IMR-90 (cell line): ENCODE measurements around the gene PHLDA2. TPM values are rescaled to one million over a fixed set of nuclear protein-coding genes. Genes with fewer than 3 reads are reported as not detected.

Experiments used
- ATAC-seq: fragments of 200-7000 bp; cut with Tn5 transposase; 2 replicates; pipeline ENCODE4 v1.9.1; 2020; ENCODE audit warnings: low read depth, mild to moderate bottlenecking, moderate library complexity
- BruUV-seq: library from RNA; stranded (reverse); fragments of 400-500 nt; replicated peaks from 2 replicates; lab custom pipeline; 2021; lab: Mats Ljungman, UMichigan
- CTCF ChIA-PET: fragments of 300-600 bp; formaldehyde crosslinking; extraction: SDS; loops from one replicate; lab custom pipeline; 2021; ENCODE audit warnings: antibody characterized with exemption; lab: Yijun Ruan, JAX
- POLR2A ChIA-PET: fragments of 300-600 bp; sonication (Branson Sonifier 250); formaldehyde crosslinking; loops from one replicate; lab custom pipeline; 2022; ENCODE audit warnings: antibody characterized with exemption; ENCODE audit not compliant: unreplicated experiment; lab: Charles Lee
- DNase-seq: peaks from one replicate; pipeline ENCODE4 v3.0.0; 2013
- H2AFZ ChIP-seq: replicated peaks from 2 replicates; pipeline ENCODE3; 2013; ENCODE audit warnings: low read length, mild to moderate bottlenecking; ENCODE audit not compliant: poor library complexity
- H2AK5ac ChIP-seq: 2 replicates; pipeline ENCODE4 v1.6.1; 2013; ENCODE audit warnings: low read depth, low read length, inconsistent platforms
- H2AK9ac ChIP-seq: replicated peaks from 2 replicates; pipeline ENCODE3; 2013; ENCODE audit warnings: mild to moderate bottlenecking, low read depth, low read length, moderate library complexity; ENCODE audit not compliant: poor library complexity
- H2BK120ac ChIP-seq: 2 replicates; pipeline ENCODE4 v1.6.1; 2013; ENCODE audit warnings: low read depth, low read length, inconsistent platforms
- H2BK15ac ChIP-seq: 3 replicates; pipeline ENCODE4 v1.6.1; 2013; ENCODE audit warnings: low read depth, low read length, inconsistent platforms
- H2BK20ac ChIP-seq: 2 replicates; pipeline ENCODE4 v1.6.1; 2013; ENCODE audit warnings: low read depth, mild to moderate bottlenecking, inconsistent platforms, low read length, moderate library complexity
- H2BK5ac ChIP-seq: 2 replicates; pipeline ENCODE4 v1.6.1; 2013; ENCODE audit warnings: mild to moderate bottlenecking, low read depth, low read length, inconsistent platforms; ENCODE audit not compliant: poor library complexity, severe bottlenecking
- H3K14ac ChIP-seq: replicated peaks from 2 replicates; pipeline ENCODE4 v1.6.1; 2013; ENCODE audit warnings: low read depth, low read length, inconsistent platforms
- H3K18ac ChIP-seq: 2 replicates; pipeline ENCODE4 v1.6.1; 2013; ENCODE audit warnings: low read depth, low read length, control low read depth
- H3K23ac ChIP-seq: 2 replicates; pipeline ENCODE4 v1.6.1; 2013; ENCODE audit warnings: low read depth, low read length, inconsistent platforms
- H3K27ac ChIP-seq: 2 replicates; pipeline ENCODE4 v1.5.1; 2013; ENCODE audit warnings: mild to moderate bottlenecking, control low read depth, low read length; ENCODE audit not compliant: insufficient read depth
- H3K27me3 ChIP-seq: 2 replicates; pipeline ENCODE4 v1.6.1; 2013; ENCODE audit warnings: low read length; ENCODE audit not compliant: control insufficient read depth, insufficient read depth
- H3K36me3 ChIP-seq: 2 replicates; pipeline ENCODE4 v1.6.1; 2013; ENCODE audit warnings: low read length, mixed read lengths; ENCODE audit not compliant: control insufficient read depth, insufficient read depth
- H3K4ac ChIP-seq: 2 replicates; pipeline ENCODE4 v1.6.1; 2013; ENCODE audit warnings: low read depth, low read length, inconsistent platforms
- H3K4me1 ChIP-seq: 2 replicates; pipeline ENCODE4 v1.6.1; 2013; ENCODE audit warnings: low read length, mixed read lengths; ENCODE audit not compliant: control insufficient read depth, insufficient read depth
- H3K4me2 ChIP-seq: 2 replicates; pipeline ENCODE4 v1.6.1; 2013; ENCODE audit warnings: low read depth, mild to moderate bottlenecking, control low read depth, low read length, moderate library complexity
- H3K4me3 ChIP-seq: 2 replicates; pipeline ENCODE4 v1.5.1; 2013; ENCODE audit warnings: low read depth, mild to moderate bottlenecking, control low read depth, low read length, moderate library complexity; ENCODE audit not compliant: insufficient read depth
- H3K56ac ChIP-seq: 2 replicates; pipeline ENCODE4 v1.6.1; 2013; ENCODE audit warnings: low read length, inconsistent platforms; ENCODE audit not compliant: insufficient read depth; ENCODE audit errors: extremely low read depth
- H3K79me1 ChIP-seq, 2 experiments: 2 replicates each; pipeline ENCODE4 v1.6.1; 2013; ENCODE audit warnings: low read length in 2 of 2, inconsistent platforms in 1 of 2, low read depth in 1 of 2
- H3K9ac ChIP-seq: 2 replicates; pipeline ENCODE4 v1.6.1; 2013; ENCODE audit warnings: low read depth, low read length, control low read depth
- H3K9me1 ChIP-seq: 2 replicates; pipeline ENCODE4 v1.6.1; 2013; ENCODE audit warnings: low read length, inconsistent platforms; ENCODE audit not compliant: insufficient read depth
- H3K9me3 ChIP-seq: 2 replicates; pipeline ENCODE4 v1.6.1; 2013; ENCODE audit warnings: low read length; ENCODE audit not compliant: control insufficient read depth, insufficient read depth
- H4K20me1 ChIP-seq: 2 replicates; pipeline ENCODE4 v1.6.1; 2013; ENCODE audit warnings: low read length, inconsistent platforms; ENCODE audit not compliant: insufficient read depth
- H4K5ac ChIP-seq: 2 replicates; pipeline ENCODE4 v1.6.1; 2013; ENCODE audit warnings: mild to moderate bottlenecking, low read depth, low read length, control low read depth
- H4K8ac ChIP-seq, 2 experiments: 2 replicates each; pipeline ENCODE4 v1.6.1; 2013; ENCODE audit warnings: low read depth in 2 of 2, low read length in 2 of 2, control low read depth in 1 of 2, inconsistent platforms in 1 of 2
- H4K91ac ChIP-seq: 2 replicates; pipeline ENCODE4 v1.6.1; 2013; ENCODE audit warnings: low read depth, low read length, inconsistent platforms; ENCODE audit not compliant: insufficient read depth
- BHLHE40 ChIP-seq: fragments of 150-350 bp; IDR thresholded peaks from 2 replicates; pipeline ENCODE4 v1.6.1; 2016; ENCODE audit warnings: mild to moderate bottlenecking, low read depth, low read length
- CEBPB ChIP-seq: IDR thresholded peaks from 2 replicates; pipeline ENCODE4 v1.6.1; 2012; ENCODE audit warnings: low read depth, low read length, improper control_type of control experiment
- CHD1 ChIP-seq: IDR thresholded peaks from 2 replicates; pipeline ENCODE4 v1.6.1; 2012; ENCODE audit warnings: low read depth, low read length, improper control_type of control experiment
- FOS ChIP-seq: fragments of 150-350 bp; IDR thresholded peaks from 2 replicates; pipeline ENCODE4 v1.6.1; 2016; ENCODE audit warnings: low read depth, low read length
- MAFK ChIP-seq: IDR thresholded peaks from 2 replicates; pipeline ENCODE4 v1.6.1; 2012; ENCODE audit warnings: low read depth, low read length, improper control_type of control experiment
- MAZ ChIP-seq: IDR thresholded peaks from 2 replicates; pipeline ENCODE4 v1.6.1; 2012; ENCODE audit warnings: low read depth, mild to moderate bottlenecking, low read length, improper control_type of control experiment, moderate library complexity, borderline replicate concordance
- MXI1 ChIP-seq: IDR thresholded peaks from 2 replicates; pipeline ENCODE4 v1.6.1; 2012; ENCODE audit warnings: low read depth, mild to moderate bottlenecking, low read length, moderate library complexity, borderline replicate concordance
- NFE2L2 ChIP-seq: fragments of 150-350 bp; IDR thresholded peaks from 2 replicates; pipeline ENCODE4 v1.6.1; 2016; ENCODE audit warnings: low read depth, mild to moderate bottlenecking, low read length
- POLR2A ChIP-seq: IDR thresholded peaks from 2 replicates; pipeline ENCODE4 v1.6.1; 2012; ENCODE audit warnings: mild to moderate bottlenecking, low read depth, low read length
- RAD21 ChIP-seq: IDR thresholded peaks from 2 replicates; pipeline ENCODE4 v1.6.1; 2012; ENCODE audit warnings: low read length, improper control_type of control experiment
- RCOR1 ChIP-seq: IDR thresholded peaks from 2 replicates; pipeline ENCODE4 v1.6.1; 2012; ENCODE audit warnings: mild to moderate bottlenecking, low read length, improper control_type of control experiment; ENCODE audit not compliant: insufficient replicate concordance
- RFX5 ChIP-seq: IDR thresholded peaks from 2 replicates; pipeline ENCODE4 v1.8.0; 2012; ENCODE audit warnings: low read depth, mild to moderate bottlenecking, low read length, moderate library complexity
- SMC3 ChIP-seq: fragments of 150-350 bp; IDR thresholded peaks from 2 replicates; pipeline ENCODE4 v1.6.1; 2016; ENCODE audit warnings: low read depth, mild to moderate bottlenecking, antibody characterized with exemption, low read length, moderate library complexity
- WGBS, 2 experiments: methylation state at CpG; one replicate each; pipeline versions ENCODE4 v1.1.5 to v1.1.7; 2013; ENCODE audit warnings: missing lambda C conversion rate in 2 of 2; ENCODE audit not compliant: insufficient read length in 1 of 2; ENCODE audit errors: extremely low coverage in 2 of 2; 5-methylcytosine and 5-hydroxymethylcytosine counted together
- dilution Hi-C: fragments of 300-500 bp; cut with HindIII; formaldehyde crosslinking; loops from one replicate; pipeline ENCODE4 v1.14.3; 2018; ENCODE audit warnings: low sequenced_read_pairs; ENCODE audit not compliant: unreplicated experiment
- in situ Hi-C: fragments of 300-500 bp; cut with MboI; formaldehyde crosslinking; loops from 3 replicates; pipeline ENCODE4 v1.14.3; 2019; ENCODE audit warnings: low sequenced_read_pairs, inconsistent platforms, mixed read lengths
- intact Hi-C: fragments of 100-400 bp; cut with micrococcal nuclease; formaldehyde crosslinking; loops from 2 replicates; pipeline ENCODE4 v1.10.0; 2022
- polyA plus RNA-seq, 3 experiments: library from polyadenylated mRNA; depleted of rRNA; stranded (reverse); fragments of >200 nt; gene quantifications; 2 replicates each; pipeline ENCODE4 v1.2.3, GENCODE V29; 2012; ENCODE audit warnings: low replicate concordance in 1 of 3
- total RNA-seq: library from RNA; depleted of rRNA; stranded (reverse); fragments of >200 nt; gene quantifications from 2 replicates; pipeline ENCODE4 v1.2.3, GENCODE V29; 2012
- TF ChIP-seq, protein P1 (sequence below): fragments of 150-350 bp; IDR thresholded peaks from 2 replicates; pipeline ENCODE4 v1.6.1; 2016; ENCODE audit warnings: low read depth, mild to moderate bottlenecking, low read length, moderate library complexity, borderline replicate concordance
- TF ChIP-seq, protein P2 (sequence below): conservative IDR thresholded peaks from 2 replicates; pipeline ENCODE4 v1.5.1; 2012; ENCODE audit warnings: mild to moderate bottlenecking, low read depth, low read length, improper control_type of control experiment
- TF ChIP-seq, protein P3 (sequence below): fragments of 150-350 bp; IDR thresholded peaks from 2 replicates; pipeline ENCODE4 v1.6.1; 2017; ENCODE audit warnings: mild to moderate bottlenecking, antibody characterized with exemption, low read length, low read depth

Gene PHLDA2
- total and polyA plus RNA-seq, 2 of the 4 experiments (the other 2 are of a cell fraction): 3.8 to 89.0 TPM

DNA sequence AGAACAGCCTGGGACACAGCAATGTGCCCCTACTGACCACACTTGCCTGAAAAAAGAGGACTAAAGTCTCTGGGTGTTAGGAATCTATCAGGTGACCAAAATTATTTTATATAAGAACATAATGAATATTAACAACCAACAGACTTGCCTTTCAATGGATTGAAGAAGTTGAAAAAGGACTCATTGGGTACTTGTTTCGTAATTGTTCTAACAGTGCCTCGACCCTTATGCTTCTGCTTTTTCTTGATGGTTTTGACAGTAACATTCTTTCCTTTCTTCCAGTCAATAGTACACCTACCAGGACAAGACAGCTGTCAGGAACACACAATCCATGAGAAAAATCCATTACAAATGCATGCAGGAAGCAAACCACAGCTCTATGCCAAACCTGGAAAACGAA lies 29.0 kb upstream of the PHLDA2 start:
- peaks cover 18% of the 10 kb centered on the region for H3K9me1 ChIP-seq
- ChIA-PET CTCF (no interaction called here), POLR2A (no interaction called here)
- ATAC-seq (no peak), DNase-seq (no peak)
- H2BK15ac ChIP-seq: no peak overlapping the region
- no peak overlapping the region for H3K4me3 ChIP-seq
- no peak overlapping the region for H4K5ac ChIP-seq
- H4K20me1 ChIP-seq: peaks cover 5% of the 10 kb centered on the region
- H3K36me3 ChIP-seq: peaks cover 61% of the 10 kb centered on the region
- H3K18ac ChIP-seq: no peak overlapping the region
- dilution Hi-C loops: no loop called here
- 83% methylated on average over 1 of the region's 3 CpGs; no CpG with 5 or more reads in 1 of the 2 experiments for WGBS, 2 experiments
- H3K79me1 ChIP-seq: peaks cover 42 to 65% of the 10 kb centered on the region in 2 experiments
- no peaks in the 10 kb centered on the region for H3K27me3 ChIP-seq
- no peak overlapping the region for H3K14ac ChIP-seq
- H2AK9ac ChIP-seq: no peak overlapping the region
- H3K4me2 ChIP-seq: no peak overlapping the region
- no peak overlapping the region for H2AK5ac ChIP-seq
- no peaks in the 10 kb centered on the region for H3K9me3 ChIP-seq
- H2BK20ac ChIP-seq: no peak overlapping the region
- no peak overlapping the region for H2AFZ ChIP-seq
- H3K27ac ChIP-seq: no peak overlapping the region
- H3K23ac ChIP-seq: no peak overlapping the region
- BruUV-seq: no TSS peak
- H2BK5ac ChIP-seq: no peak overlapping the region
- H3K4me1 ChIP-seq: peaks cover 9% of the 10 kb centered on the region; the same call in 1 of the 2 replicates
- H3K56ac ChIP-seq: no peak overlapping the region
- H3K4ac ChIP-seq: no peak overlapping the region
- no peak overlapping the region for H3K9ac ChIP-seq
- H4K91ac ChIP-seq: no peak overlapping the region
- H2BK120ac ChIP-seq: no peak overlapping the region
- H4K8ac ChIP-seq: no peak overlapping the region
- intact Hi-C loops: no loop called here
- TF ChIP-seq, protein P1, sequence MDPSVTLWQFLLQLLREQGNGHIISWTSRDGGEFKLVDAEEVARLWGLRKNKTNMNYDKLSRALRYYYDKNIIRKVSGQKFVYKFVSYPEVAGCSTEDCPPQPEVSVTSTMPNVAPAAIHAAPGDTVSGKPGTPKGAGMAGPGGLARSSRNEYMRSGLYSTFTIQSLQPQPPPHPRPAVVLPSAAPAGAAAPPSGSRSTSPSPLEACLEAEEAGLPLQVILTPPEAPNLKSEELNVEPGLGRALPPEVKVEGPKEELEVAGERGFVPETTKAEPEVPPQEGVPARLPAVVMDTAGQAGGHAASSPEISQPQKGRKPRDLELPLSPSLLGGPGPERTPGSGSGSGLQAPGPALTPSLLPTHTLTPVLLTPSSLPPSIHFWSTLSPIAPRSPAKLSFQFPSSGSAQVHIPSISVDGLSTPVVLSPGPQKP: no peak
- TF ChIP-seq RAD21: no peak
- TF ChIP-seq MAFK: no peak
- no peak for TF ChIP-seq RFX5
- no peak for TF ChIP-seq MXI1
- no peak for TF ChIP-seq POLR2A
- TF ChIP-seq BHLHE40: no peak
- no peak for TF ChIP-seq MAZ
- no peak for TF ChIP-seq RCOR1
- TF ChIP-seq SMC3: no peak
- TF ChIP-seq CEBPB: no peak
- no peak for TF ChIP-seq FOS
- TF ChIP-seq NFE2L2: no peak
- TF ChIP-seq, protein P2, sequence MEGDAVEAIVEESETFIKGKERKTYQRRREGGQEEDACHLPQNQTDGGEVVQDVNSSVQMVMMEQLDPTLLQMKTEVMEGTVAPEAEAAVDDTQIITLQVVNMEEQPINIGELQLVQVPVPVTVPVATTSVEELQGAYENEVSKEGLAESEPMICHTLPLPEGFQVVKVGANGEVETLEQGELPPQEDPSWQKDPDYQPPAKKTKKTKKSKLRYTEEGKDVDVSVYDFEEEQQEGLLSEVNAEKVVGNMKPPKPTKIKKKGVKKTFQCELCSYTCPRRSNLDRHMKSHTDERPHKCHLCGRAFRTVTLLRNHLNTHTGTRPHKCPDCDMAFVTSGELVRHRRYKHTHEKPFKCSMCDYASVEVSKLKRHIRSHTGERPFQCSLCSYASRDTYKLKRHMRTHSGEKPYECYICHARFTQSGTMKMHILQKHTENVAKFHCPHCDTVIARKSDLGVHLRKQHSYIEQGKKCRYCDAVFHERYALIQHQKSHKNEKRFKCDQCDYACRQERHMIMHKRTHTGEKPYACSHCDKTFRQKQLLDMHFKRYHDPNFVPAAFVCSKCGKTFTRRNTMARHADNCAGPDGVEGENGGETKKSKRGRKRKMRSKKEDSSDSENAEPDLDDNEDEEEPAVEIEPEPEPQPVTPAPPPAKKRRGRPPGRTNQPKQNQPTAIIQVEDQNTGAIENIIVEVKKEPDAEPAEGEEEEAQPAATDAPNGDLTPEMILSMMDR: no peak
- no peak for TF ChIP-seq CHD1
- TF ChIP-seq, protein P3, sequence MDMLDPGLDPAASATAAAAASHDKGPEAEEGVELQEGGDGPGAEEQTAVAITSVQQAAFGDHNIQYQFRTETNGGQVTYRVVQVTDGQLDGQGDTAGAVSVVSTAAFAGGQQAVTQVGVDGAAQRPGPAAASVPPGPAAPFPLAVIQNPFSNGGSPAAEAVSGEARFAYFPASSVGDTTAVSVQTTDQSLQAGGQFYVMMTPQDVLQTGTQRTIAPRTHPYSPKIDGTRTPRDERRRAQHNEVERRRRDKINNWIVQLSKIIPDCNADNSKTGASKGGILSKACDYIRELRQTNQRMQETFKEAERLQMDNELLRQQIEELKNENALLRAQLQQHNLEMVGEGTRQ: no peak
- in situ Hi-C loops: no loop called here
